Stimulated activated naive B cell treated with anti-CD40 and anti-IgM and Interleukin-4, amounts not matched to agents 10 μg/mL and 1 μg/mL and 100 μg/mL, for 72 hours (primary cell): ENCODE results near the gene PTPRJ.
"Not testable (repeated sequence)": the region's sequence is repeated elsewhere in the genome, so short reads cannot be mapped to it uniquely, and the experiment has no call there.

ENCODE experiments used
- ATAC-seq, 2 donors: fragments of 150-1000 bp; cut with Tn5 transposase; replicated peaks; 2 replicates each; pipeline ENCODE4 v1.10.0; 2021; ENCODE audit warnings: moderate library complexity in 1 of 2
- DNase-seq: peaks from one replicate; pipeline ENCODE4 v3.0.0; 2021
- H3K27ac Mint-ChIP-seq: one replicate; pipeline ENCODE4 v1.8.0; 2022; ENCODE audit warnings: mild to moderate bottlenecking, mixed read lengths
- H3K27me3 Mint-ChIP-seq, 2 donors: one replicate each; pipeline ENCODE4 v1.8.0; 2022; ENCODE audit warnings: mixed read lengths in 2 of 2
- H3K36me3 Mint-ChIP-seq, 2 donors: one replicate each; pipeline ENCODE4 v1.8.0; 2022; ENCODE audit warnings: mixed read lengths in 2 of 2, mild to moderate bottlenecking in 1 of 2
- H3K4me1 Mint-ChIP-seq, 2 donors: one replicate each; pipeline ENCODE4 v1.8.0; 2022; ENCODE audit warnings: mixed read lengths in 2 of 2, mild to moderate bottlenecking in 1 of 2
- H3K4me3 Mint-ChIP-seq, 2 donors: one replicate each; pipeline ENCODE4 v1.8.0; 2022; ENCODE audit warnings: mild to moderate bottlenecking in 2 of 2, mixed read lengths in 2 of 2, moderate library complexity in 1 of 2
- H3K9me3 Mint-ChIP-seq, 2 donors: one replicate each; pipeline ENCODE4 v1.8.0; 2022; ENCODE audit warnings: mixed read lengths in 2 of 2, mild to moderate bottlenecking in 1 of 2

Gene PTPRJ

DNA sequence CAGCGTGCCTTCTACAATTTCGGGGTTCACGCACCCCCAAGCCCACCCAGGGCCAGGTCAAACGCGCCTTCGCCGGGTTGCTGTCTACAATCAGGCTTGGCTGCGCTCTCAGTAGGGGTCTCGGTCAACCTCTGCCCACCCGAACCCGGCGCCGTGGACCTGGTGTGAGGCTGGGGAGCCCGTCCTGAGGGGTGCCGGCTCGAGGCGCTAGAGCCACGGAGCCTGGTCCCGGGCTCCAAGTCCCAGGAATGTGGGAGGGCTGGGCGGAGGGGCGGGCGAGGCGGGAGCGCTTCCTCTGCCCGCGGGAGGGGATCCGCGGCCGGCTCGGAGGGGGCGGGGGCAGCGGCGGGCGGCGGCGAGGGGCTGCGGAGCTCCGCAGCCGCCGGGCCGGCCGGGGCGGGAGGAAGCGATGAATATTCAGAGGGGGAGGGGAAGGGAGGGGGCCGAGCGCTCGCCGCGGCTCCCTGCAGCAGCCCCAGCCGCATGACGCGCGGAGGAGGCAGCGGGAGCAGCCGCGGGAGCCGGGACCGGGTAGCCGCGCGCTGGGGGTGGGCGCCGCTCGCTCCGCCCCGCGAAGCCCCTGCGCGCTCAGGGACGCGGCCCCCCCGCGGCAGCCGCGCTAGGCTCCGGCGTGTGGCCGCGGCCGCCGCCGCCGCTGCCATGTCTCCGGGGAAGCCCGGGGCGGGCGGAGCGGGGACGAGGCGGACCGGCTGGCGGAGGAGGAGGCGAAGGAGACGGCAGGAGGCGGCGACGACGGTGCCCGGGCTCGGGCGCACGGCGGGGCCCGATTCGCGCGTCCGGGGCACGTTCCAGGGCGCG, at the start of gene PTPRJ:
Gene PTPRJ, plus strand, starts transcription at position 472 of the 819 bp plus-strand sequence. CDS start 354 bp downstream, outside the sequence.
- Mint-ChIP-seq H3K9me3 (no peaks in the 10 kb centered on the region), H3K36me3 (peaks cover 5 to 8% of the 10 kb centered on the region in 2 donors), H3K27ac (no peak within 1 kb of the TSS), H3K27me3 (no peaks in the 10 kb centered on the region), H3K4me3 (peak within 1 kb of the TSS; percentile 81 to 88), H3K4me1 (peaks cover 23 to 54% of the 10 kb centered on the region in 2 donors)
- DNase-seq: peak; percentile 41
- ATAC-seq: peak; percentile 62 to 66

GRCh38 chr11:47932544-47932943, 47.8 kb upstream of the PTPRJ start:
- DNase-seq (no peak), ATAC-seq (peak; percentile 26 to 33)
- Mint-ChIP-seq H3K27ac (no peak overlapping the region), H3K9me3 (no peaks in the 10 kb centered on the region), H3K4me1 (peaks cover 15 to 43% of the 10 kb centered on the region in 2 donors), H3K4me3 (no peak overlapping the region), H3K36me3 (no peaks in the 10 kb centered on the region), H3K27me3 (no peaks in the 10 kb centered on the region)

- ATAC-seq, H3K36me3 Mint-ChIP-seq: not testable (repeated sequence)
These were observed 46.6 kb upstream of the PTPRJ start for GRCh38 chr11:47933797-47934196.

GRCh38 chr11:47938791-47939560, 41.4 kb upstream of the PTPRJ start:
- ATAC-seq (no peak), DNase-seq (no peak)
- peaks cover 20 to 47% of the 10 kb centered on the region in 2 donors for H3K4me1 Mint-ChIP-seq
- no peaks in the 10 kb centered on the region for H3K27me3 Mint-ChIP-seq
- no peak overlapping the region for H3K27ac Mint-ChIP-seq
- H3K4me3 Mint-ChIP-seq: no peak overlapping the region
- no peaks in the 10 kb centered on the region for H3K9me3 Mint-ChIP-seq
- no peaks in the 10 kb centered on the region for H3K36me3 Mint-ChIP-seq

More at GRCh38 chr11:47933797-47934196, 46.6 kb upstream of the PTPRJ start:
- H3K27me3 Mint-ChIP-seq, H3K9me3 Mint-ChIP-seq, H3K27ac Mint-ChIP-seq, H3K4me3 Mint-ChIP-seq, DNase-seq: not testable (repeated sequence)
- peaks cover 13 to 37% of the 10 kb centered on the region in 2 donors for H3K4me1 Mint-ChIP-seq

DNA sequence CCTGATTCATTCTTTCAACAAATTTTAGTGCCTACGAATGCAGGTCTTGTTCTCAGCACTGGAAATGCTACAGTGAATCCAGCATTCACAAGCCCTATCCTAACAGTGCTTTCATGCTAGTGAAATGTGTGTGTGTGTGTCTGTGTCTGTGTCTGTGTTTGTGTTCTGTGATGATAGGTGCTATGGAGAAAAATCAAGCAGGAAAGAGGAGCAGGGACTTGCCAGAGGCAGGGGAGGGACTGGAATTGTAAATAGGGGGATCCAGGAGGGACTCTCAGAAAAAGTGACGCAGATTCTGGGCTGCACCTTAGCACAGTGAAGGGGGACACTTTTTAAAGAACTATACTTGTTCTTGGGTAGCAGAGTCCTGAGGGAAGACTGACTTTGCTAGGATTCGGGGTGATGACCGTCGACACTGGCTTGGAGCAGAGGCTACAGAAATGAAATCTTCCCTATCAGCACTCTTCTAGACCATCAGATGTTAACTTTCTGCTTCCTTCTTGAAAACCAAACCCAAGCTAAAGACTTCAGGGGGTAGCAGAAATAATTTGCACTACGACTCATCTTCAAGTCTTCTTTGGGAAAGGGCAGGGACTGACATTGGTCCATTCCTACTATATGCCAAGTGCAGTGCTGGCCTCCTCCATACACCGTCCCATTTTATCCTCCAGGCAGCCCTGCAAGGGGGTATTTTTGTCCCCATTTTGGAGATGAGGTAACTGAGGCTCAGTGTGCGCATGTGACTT, 39.3 kb upstream of the PTPRJ start:
- no peaks in the 10 kb centered on the region for H3K9me3 Mint-ChIP-seq
- H3K4me1 Mint-ChIP-seq: peaks cover 19 to 38% of the 10 kb centered on the region in 2 donors
- no peak overlapping the region for H3K27ac Mint-ChIP-seq
- ATAC-seq: no peak
- H3K4me3 Mint-ChIP-seq: no peak overlapping the region
- no peak for DNase-seq
- no peaks in the 10 kb centered on the region for H3K36me3 Mint-ChIP-seq
- H3K27me3 Mint-ChIP-seq: no peaks in the 10 kb centered on the region

DNA sequence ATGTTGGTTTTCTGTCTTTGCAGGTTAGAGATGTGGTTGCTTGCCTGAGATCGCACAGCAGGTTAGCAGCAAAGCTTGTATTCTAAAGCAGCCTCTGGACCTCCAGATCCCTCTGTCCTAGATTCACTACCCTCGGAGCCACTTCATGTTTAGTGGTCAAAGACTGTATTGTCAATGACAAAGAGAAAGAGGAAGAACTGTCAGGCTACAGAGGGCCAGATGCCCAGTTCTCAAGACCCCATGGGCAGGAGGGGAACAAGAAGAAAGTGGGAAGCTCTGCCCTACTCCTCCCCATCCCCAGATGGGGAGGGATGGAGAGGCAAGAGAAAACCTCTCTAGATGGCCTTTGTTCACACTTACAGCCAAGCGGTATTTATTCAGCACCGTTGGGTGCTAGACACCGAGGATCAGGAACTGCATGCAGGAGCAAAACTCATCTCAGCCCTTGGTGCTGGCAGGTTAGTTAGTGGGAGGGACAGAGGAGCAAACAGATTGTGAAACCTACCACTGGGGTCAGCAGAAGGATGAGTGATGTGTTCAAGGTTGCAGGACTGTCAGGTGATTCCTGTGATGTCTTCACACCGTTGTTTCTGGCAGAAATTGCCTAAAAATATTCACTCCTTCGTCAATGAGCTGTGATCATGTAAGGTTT, 38.3 kb upstream of the PTPRJ start:
- Mint-ChIP-seq H3K4me3 (no peak overlapping the region), H3K4me1 (peaks cover 21 to 42% of the 10 kb centered on the region in 2 donors), H3K27ac (peak overlapping the region; percentile 1), H3K9me3 (no peaks in the 10 kb centered on the region), H3K27me3 (no peaks in the 10 kb centered on the region), H3K36me3 (no peaks in the 10 kb centered on the region)
- DNase-seq: no peak
- peak; percentile 50 to 53 for ATAC-seq

DNA sequence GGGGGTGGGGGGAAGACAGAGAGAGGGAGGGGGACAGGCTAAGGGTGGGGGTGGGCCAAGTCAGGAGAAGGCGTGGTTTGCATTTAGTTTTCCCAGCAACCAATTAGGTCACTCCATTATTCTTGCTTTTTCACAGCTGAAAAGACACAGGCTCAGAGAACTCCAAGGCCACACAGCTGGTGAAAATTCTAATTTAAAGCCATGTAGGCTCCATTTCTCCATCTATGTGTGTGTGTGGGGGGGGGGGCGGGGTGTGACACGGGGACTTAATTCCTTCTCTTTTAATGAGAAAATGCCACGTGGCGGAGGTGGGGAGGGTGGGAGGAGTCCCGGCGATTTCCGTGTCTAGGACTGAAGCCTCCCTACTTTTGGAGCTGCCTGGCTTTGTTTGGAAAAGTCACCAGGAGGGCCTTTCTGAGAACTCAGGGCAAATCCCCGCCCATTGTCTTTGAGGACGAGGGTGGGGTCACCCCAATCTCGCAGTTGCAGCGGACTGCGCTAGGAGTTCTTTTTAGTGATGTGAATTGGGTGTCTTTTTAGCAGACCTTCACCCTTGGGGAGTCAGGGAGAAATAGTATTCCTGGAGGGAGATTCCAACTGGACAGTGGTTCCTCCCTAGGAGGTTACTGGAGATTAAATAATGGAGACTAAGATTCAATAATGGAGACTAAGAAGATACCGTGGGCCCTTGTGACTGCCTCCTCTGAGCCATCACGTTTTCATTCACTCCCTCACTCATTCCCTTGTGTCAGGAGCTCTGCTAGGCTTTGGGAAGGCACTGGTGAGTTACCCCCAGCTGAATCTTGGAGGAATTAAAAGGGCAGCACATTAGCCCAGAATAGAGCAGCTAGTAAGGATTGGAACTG, 36.4 kb upstream of the PTPRJ start:
- ATAC-seq (no peak), DNase-seq (no peak)
- Mint-ChIP-seq H3K4me1 (peaks cover 23 to 51% of the 10 kb centered on the region in 2 donors), H3K4me3 (no peak overlapping the region), H3K36me3 (no peaks in the 10 kb centered on the region), H3K27ac (no peak overlapping the region), H3K27me3 (no peaks in the 10 kb centered on the region), H3K9me3 (no peaks in the 10 kb centered on the region)

GRCh38 chr11:47944632-47945031, 35.7 kb upstream of the PTPRJ start:
- Mint-ChIP-seq H3K27ac (no peak overlapping the region), H3K36me3 (no peaks in the 10 kb centered on the region), H3K4me1 (peaks cover 26 to 57% of the 10 kb centered on the region in 2 donors), H3K4me3 (no peak overlapping the region), H3K27me3 (no peaks in the 10 kb centered on the region), H3K9me3 (no peaks in the 10 kb centered on the region)
- ATAC-seq (no peak), DNase-seq (no peak)

GRCh38 chr11:47946682-47947559, 33.4 kb upstream of the PTPRJ start:
- ATAC-seq (no peak), DNase-seq (no peak)
- H3K27me3 Mint-ChIP-seq: no peaks in the 10 kb centered on the region
- no peaks in the 10 kb centered on the region for H3K36me3 Mint-ChIP-seq
- no peaks in the 10 kb centered on the region for H3K9me3 Mint-ChIP-seq
- peak overlapping the region; percentile 20 for H3K27ac Mint-ChIP-seq
- no peak overlapping the region for H3K4me3 Mint-ChIP-seq
- H3K4me1 Mint-ChIP-seq: peaks cover 26 to 53% of the 10 kb centered on the region in 2 donors

- peaks cover 23 to 46% of the 10 kb centered on the region in 2 donors for H3K4me1 Mint-ChIP-seq
- ATAC-seq (no peak), DNase-seq (no peak)
- peak overlapping the region; percentile 81 for H3K27ac Mint-ChIP-seq
- no peaks in the 10 kb centered on the region for H3K36me3 Mint-ChIP-seq
- no peaks in the 10 kb centered on the region for H3K27me3 Mint-ChIP-seq
- H3K9me3 Mint-ChIP-seq: no peaks in the 10 kb centered on the region
- no peak overlapping the region for H3K4me3 Mint-ChIP-seq
These were observed 32.2 kb upstream of the PTPRJ start for GRCh38 chr11:47948137-47948536.

- H3K36me3 Mint-ChIP-seq, H3K9me3 Mint-ChIP-seq, H3K4me3 Mint-ChIP-seq, H3K27me3 Mint-ChIP-seq, ATAC-seq, DNase-seq: not testable (repeated sequence)
- H3K27ac Mint-ChIP-seq: peak overlapping the region; percentile 56
- H3K4me1 Mint-ChIP-seq: peaks cover 23 to 46% of the 10 kb centered on the region in 2 donors
These were observed 31.2 kb upstream of the PTPRJ start for GRCh38 chr11:47949001-47949675.

DNA sequence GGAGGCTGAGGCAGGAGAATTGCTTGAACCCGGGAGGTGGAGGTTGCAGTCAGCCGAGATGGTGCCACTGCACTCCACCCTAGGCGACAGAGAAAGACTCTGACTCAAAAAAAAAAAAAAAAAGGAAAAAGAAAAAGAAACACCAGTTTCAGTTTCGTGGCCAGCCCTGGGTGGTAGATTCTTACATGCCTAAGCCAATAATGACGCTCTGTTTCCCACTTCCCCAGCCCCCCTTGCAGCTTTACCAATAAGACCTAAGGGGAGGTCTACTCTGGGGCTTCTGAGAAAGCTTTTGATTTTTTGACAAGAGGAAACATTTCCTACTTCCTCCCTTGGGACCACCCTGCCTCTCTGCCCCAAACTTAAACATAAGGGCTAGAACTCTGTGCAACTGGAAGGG, 30.0 kb upstream of the PTPRJ start:
- Mint-ChIP-seq H3K27me3 (no peaks in the 10 kb centered on the region), H3K4me3 (peak overlapping the region; percentile 15 to 45), H3K36me3 (no peaks in the 10 kb centered on the region), H3K9me3 (no peaks in the 10 kb centered on the region), H3K4me1 (peaks cover 23 to 53% of the 10 kb centered on the region in 2 donors), H3K27ac (peak overlapping the region; percentile 43)
- DNase-seq (peak; percentile 59), ATAC-seq (peak; percentile 95 to 99)
